Activated CD8-positive, alpha-beta memory T cell treated with anti-CD3 and anti-CD28 coated beads, Interleukin-2, amount 50 U/mL, for 48 hours (primary cell): ENCODE measurements around the gene CENPL.
"Not testable (repeated sequence)": the region's sequence is repeated elsewhere in the genome, so short reads cannot be mapped to it uniquely, and the experiment has no call there.

Experiments
- DNase-seq: peaks from one replicate; pipeline ENCODE4 v3.0.0-alpha.2; 2020

CENPL gene

DNA sequence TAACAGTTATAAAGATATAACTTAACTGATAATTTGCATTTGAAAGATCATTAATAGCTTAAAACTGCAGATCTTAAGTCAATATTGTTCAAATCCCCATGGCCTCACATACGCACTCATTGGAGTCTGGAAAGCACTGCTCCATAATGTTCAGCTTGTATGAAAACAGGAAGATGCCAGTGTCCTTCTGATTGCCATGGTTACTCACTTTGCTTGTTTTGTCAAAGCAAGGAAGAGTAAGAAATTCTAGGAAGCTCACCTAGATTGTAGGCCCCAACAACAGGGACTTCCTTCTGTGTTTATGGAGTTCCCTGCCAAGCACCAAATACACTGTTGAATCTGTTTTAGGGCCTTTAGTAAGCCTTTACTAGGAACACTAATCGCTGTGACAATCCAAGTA, 32.2 kb upstream of the CENPL start:
- no peak for DNase-seq

DNA sequence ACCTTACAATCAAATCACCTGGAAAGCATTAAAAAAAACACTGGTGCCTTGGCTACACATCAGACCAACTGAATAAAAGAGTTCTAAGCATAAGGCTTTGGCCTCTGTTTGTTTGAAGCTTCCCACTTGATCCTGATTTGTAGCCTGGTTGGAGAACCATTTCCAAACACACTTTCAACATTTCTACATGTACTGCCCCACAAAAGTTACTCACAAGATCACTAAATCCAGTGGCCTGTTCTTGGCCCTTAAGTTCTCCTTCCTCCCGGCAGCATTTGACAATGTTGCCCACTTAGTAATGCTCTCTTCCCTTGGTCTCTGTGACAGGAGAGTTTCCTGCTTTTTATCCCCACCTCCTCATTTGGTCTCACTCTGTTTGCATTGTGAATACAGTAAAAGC, 31.3 kb upstream of the CENPL start:
- DNase-seq, result no peak

DNA sequence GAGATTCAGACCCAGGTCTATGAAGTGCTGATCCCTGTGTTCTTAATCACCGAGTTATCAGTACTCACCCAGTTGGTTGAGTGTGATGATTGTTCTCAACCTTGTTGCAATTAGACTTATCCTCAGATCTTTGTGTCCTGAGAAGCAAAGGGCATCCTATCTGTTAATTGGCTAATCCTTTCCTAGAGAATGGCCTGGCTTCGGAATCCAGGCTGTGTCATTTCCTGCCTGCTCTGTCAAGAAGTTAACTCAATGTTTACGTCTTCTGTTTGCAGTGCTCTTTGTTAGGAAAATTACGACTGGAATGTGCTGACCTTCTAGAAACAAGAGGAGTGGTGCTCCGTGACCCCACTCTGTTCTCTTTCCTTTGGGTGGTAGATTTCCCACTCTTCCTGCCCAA, 28.4 kb upstream of the CENPL start:
- DNase-seq, result no peak

DNA sequence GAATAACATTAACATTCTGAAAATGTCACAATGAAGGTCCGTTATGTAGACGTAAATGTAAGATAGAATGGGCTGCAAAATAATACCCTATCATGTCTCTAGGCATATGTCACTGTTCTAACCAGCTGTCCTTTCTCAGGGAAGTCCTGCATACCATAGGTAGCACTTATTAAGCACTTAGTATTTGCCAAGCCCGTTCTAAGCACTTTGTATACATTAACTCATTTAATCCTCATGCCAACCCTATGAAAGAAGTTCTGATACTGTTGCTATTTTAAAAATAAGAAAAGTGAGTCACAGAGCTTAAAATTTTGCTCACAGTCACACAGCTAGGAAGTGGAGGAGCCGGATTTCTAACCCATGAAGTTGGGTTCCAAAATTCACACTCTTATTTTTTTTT, 27.4 kb upstream of the CENPL start:
- DNase-seq, result no peak

DNA sequence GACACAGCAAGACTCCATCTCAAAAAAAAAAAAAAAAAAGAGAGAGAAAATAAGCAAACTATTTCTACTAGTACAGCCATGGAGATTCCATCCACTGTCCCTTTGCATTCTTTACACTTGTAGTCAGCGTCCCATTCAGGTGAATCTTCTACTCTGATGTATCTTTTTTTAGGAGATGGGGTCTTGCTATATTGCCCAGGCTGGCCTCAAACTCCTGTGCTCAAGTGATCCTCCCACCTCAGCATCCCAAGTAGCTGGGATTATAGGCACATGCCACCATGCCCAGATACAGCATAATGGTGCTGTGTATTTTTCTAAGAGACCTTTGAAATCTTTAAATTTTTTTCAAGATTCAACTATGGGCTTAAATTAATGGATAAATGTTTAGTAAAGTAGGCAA, 8.1 kb upstream of the CENPL start:
- DNase-seq, result no peak

DNA sequence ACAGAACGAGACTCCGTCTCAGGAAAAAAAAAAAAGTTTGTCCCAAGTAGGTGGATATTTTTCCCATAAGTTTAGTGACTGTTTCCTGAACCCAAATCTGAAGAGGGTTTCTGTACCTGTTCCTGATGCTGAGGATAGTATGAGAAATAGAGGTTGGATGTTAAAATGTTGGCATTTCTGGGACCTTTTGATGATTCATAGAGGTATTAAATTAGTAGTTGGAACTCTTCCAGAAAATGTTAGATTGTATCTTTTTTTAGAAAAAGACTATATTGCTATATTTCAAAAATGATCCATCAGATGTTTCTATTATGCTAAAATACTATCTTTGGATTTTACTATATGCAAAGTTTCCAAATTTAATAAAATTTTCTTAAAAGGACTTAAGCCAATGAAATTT, 2.9 kb upstream of the CENPL start:
- no peak for DNase-seq

DNA sequence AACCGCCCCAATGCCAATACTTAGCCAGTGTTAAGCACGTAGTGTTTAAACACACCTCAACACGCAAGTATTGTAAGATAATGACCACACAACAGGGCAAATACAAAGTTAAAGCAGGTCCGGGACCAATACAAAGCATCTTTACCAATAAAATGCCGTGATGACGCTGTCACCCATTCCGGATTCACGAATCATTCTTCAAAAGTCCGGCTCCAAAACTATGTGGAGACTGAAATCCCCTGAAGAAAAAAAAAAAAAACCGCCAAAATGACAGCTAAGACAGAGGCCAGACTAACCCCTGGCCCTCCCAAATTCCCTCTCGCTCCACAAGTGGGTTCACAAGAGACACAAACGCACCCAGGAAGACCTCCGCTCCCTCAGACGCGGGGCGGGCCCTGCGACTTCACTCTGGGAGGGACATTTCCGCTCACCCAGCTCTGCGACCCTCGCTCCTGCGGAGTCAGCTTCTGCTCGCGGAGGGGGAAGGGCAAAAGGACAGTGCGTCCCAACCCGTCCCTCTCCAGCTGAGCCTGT, 835 bp downstream of the CENPL start:
- DNase-seq, result no peak

DNA sequence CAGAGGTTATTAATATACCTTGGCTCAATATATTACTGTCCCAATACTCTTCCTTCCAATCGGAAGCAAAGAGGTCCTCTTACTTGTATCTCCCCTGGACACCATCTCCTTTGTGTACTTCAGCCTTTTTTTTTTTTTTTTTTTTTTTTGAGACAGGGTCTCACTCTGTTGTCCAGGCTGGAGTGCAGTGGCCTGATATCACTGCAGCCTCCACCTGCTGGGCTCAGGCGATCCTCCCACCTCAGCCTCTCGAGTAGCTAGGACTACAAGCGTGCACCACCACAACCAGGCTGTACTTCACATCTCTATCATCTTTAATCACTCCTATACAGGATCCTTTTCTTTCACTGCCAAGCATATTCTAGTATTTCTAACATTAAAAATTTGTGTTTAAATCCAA, 3.0 kb downstream of the CENPL start:
- DNase-seq, result no peak

DNA sequence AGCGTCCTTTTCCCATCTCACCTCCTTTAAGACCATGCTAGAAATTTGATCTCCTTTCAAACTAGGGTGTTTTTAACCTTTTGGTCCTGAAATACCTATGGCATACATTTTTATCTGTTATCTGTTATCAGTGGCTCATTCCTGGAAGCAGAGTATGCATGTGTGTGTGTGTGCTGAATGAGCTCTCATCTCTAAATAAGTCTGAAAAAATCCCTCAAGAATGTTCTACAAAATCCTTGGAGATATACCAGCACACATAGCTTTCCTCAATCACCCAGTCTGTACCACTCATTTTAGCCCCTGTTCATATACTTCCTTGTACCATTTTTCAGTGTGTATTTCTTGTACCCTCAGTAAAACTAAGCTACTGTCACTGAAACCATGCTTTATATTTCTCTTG, 6.2 kb downstream of the CENPL start:
- DNase-seq, result no peak

DNA sequence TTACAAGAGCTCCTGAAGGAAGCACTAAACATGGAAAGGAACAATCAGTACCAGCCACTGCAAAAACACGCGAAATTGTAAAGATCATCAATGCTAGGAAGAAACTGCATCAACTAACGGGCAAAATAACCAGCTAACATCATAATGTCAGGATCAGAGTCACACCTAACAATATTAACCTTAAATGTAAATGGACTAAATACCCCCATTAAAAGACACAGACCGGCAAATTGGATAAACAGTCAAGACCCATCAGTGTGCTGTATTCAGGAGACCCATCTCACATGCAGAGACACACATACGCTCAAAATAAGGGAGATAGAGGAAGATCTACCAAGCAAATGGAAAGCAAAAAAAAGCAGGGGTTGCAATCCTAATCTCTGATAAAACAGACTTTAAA, 11.0 kb downstream of the CENPL start:
- not testable (repeated sequence) for DNase-seq

DNA sequence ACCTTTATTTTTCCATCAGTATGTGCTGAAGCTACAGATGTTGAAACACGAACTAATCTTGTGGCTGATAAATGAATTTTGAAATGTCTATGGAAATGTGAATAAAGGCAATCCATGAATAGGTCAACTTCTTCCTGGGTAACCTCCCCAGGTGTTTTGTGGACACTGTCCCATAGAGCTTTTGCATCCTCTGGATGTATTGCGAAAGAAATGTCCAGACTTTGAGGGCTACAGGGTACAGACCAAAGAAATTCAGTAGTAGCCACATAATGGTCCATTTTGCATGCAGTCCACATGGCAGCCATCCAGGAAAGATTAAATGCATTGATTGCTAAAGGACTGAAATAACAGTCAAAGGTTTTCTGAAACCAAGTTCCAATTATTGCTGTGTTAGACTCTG, 21.7 kb downstream of the CENPL start:
- DNase-seq, result no peak

DNA sequence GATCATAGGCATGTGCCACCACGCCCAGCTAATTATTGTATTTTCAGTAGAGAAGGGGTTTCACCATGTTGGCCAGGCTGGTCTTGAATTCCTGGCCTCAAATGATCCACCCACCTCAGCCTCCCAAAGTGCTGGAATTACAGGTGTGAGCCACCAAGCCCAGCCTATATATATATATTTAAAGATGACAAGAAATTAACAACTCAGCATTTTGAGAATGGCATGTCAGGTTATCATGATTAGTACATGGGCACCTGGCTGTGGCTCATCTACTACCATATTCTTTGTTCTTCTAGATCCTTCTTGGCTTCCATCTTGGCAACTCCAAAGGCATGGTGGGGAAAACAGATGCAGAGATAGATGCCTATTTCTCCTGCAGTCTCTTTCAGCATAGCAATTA, 24.7 kb downstream of the CENPL start:
- DNase-seq, result not testable (repeated sequence)

DNA sequence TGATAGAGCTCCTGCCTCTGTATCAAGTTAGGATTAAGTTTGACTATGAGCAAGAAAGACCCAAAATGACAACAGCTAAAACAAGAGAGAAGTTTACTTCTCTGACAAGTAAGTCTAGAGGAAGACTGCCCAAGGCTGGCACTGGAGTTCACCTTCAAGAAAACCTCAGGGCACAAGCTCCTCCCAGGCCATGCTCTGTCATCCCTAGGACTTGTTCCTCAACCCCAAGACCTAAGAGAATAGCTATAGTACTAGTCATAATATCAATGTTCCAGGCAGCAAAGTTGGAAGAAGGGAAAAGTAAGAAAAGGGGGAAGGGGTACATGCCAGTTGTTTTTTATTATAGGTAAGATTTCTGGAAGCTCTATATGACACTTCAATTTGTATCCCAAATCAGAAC, 26.6 kb downstream of the CENPL start:
- DNase-seq, result no peak

DNA sequence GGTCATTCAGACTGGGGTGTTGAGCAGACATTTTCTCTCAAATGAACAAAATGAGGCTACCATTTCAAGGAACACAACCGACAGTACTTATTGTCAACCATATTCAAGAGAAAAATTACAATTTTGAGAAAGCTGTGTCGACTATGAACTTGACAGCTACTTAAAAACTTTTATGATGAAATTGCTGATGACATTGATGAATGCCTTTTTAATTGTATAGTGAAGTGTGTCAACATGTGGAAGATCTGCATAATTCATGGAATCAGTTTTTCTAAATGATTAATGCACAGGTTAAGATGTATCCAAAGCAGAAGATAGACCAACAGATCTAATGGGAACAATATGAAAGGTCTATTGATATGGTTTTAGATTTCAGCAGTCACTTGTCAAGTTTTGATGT, 34.8 kb downstream of the CENPL start:
- no peak for DNase-seq

DNA sequence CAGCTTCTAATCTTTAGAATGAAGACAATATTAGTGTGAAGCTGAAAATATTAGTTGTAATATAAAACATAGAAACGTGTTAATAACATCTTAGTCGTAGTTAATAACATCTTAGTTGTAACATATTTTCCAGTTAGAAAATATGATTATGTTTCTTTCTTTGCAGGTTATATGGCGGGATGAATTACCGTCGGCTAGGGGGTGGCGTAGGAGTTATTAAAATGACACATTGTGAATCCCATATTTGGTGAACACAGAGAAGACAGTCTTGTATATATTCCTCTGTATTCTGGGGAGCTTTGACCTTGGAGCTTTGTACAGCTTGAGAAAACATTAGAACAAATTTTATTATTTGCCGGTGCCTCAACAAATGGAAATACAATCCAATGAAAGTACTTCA, 39.7 kb downstream of the CENPL start:
- DNase-seq, result no peak

DNA sequence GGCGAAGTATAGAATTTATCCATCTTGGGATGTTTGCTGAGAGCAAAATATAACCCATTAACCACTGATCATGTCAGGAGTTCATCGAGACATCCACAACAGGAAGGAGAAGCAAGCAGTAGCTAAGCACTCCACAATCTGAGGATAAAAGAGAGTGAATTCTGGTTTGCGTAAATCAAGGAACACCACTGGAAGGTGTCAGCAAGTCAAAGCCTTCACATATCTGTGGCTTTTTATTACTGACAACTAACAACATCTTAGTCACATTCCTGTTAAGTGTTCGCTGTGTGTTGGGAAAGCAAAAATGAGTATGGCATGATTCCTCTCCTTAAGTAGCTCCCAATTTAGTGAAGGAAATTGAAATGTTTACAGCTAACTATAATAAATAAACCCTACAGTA, 44.7 kb downstream of the CENPL start:
- no peak for DNase-seq

DNA sequence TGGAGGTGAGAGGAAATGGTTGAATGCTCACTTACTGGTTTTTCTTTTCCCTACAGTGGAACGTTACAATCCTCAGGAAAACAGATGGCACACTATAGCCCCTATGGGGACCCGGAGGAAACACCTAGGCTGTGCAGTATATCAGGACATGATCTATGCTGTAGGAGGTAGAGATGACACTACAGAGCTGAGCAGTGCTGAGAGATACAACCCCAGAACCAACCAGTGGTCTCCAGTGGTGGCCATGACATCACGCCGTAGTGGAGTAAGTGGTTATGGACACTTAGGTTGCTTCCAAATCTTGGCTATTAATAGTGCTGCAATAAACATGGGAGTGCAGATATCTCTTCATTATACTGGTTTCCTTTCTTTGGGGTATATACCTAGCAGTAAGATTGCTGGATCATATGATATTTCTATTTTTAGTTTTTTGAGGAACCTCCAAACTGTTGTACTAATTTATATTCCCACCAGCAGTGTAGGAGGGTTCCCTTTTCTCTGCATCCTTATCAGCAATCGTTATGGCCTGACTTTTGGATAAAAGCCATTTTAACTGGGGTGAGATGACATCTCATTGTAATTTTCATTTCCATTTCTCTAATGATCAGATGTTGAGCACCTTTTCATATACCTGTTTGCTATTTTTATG, 49.0 kb downstream of the CENPL start:
- no peak for DNase-seq

DNA sequence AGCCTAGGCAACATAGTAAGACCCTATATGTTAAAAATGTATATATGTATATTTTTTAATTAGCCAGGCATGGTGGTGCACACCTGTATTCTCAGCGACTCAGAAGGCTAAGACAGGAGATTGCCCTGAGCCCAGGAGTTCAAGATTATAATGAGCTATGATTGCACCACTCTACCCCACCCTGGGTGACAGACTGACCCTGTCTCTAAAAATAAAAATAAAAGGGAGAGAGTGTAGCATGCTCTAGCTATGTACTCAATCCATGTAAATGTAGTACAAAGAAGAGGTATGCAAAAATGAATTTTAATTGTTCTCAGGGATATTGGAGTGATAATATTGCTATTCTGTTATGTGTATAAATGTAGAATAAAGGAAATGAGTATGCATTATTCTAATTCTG, 53.1 kb downstream of the CENPL start:
- no peak for DNase-seq

DNA sequence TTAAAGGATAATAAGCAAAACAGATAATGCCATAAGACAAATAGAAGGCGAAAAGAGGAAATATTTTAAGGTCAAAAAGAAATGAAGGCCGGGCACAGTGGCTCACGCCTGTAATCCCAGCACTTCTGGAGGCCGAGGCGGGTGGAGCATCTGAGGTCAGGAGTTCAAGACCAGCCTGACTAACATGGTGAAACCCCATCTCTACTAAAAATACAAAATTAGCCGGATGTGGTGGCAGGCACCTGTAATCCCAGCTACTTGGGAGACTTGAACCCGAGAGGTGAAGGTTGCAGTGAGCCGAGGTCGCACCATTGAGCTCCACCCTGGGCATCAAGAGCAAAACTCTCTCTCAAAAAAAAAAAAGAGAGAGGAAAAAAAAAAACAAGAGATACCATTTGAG, 54.4 kb downstream of the CENPL start:
- DNase-seq, result not testable (repeated sequence)

DNA sequence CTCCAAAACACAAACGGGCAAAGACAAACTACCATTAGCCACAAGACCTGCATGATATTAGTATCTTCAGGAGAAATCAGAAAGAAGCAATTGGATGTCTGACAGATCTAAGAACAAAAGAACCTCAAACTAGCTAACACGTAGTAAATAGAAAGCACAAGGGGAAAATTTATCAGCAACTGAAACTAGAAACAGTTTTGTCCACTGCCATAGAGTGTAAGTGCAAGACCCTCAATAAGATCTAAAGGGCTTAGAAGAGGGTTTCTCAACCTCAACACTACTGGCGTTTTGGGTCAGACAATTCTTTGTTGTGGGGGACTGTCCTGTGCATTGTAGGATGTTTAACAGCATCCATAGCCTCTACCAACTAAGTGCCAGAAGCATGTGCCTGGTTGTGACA, 55.9 kb downstream of the CENPL start:
- DNase-seq, result no peak

DNA sequence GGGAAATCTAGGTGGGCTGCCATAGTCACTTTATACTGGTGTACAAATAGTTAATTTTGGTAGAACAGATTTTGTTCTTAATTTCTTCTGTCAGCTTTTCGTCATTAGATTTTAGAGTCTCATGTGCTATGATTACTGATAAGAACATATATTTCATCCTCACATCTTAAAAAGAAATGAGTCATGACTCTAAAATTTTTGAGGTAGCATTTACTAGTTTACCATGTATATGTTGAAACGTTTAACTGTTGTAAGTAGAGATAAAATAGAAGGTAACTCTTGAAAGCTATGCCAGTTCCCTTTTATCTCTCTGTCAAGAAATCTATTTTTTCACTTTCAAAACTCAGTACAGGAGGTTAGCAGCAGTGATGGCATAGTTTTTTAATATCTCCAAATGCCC, 56.5 kb downstream of the CENPL start:
- DNase-seq, result no peak

DNA sequence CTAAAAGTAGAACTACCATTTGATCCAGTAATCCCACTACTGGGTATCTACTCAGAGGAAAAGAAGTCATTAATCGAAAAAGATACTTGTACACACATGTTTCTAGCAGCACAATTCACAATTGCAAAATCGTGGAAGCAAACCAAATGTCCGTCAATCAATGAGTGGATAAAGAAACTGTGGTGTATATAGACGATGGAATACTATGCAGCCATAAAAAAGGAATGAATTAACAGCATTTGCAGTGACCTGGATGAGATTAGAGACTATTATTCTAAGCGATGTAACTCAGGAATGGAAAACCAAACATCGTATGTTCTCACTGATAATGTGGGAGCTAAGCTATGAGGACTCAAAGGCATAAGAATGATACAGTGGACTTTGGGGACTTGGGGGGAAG, 60.4 kb downstream of the CENPL start:
- DNase-seq, result not testable (repeated sequence)

DNA sequence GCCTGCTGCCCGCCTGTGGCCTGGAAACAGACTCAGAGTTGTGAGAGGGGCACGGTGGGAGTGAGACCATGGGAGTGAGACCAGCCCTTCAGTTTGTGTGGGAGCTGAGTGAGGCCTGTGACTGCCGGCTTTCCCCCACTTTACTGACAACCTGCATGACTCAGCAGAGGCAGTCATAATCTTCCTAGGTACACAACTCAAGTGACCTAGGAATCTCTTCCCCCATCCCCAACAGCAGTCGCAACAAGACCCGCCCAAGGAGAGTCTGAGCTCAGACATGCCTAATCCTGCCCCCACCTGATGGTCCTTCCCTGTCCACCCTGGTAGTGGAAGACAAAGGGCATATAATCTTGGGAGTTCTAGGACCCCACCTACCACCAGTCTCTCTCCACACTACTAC, 65.7 kb downstream of the CENPL start:
- DNase-seq, result no peak

DNA sequence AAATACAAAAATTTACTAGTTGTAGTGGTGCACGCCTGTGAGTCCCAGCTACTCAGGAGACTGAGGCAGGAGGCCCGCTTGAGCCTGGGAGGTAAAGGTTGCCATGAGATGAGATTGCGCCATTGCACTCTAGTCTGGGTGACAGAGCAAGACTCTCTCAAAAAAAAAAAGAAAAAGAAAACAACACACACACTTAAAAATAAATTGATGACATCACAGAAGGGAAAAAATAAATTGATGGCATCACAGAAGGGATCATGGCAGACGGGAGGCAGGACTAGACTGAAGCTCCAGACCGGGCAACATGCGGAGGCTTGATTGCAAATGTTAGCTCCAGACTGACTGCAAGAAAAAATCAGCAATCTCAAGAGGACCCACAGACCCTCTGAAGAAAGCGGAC, 66.6 kb downstream of the CENPL start:
- DNase-seq, result no peak

DNA sequence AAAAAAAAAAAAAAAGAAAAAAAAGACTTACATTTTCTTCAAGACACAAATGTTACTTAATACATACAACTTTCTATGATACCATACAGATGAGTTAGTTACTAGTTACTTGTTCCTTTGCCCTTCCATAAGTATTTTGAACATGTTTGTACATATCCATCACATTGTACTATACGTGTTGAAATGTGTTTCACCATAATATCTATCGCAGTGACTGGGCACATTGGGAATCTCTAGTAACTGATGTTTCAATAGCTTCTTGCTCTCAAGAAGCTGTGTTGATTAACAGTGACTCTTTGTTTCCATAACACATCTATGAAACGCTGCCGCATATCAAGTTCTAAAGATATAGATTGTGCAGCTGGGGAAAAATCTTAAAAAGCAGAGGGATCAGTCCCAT, 67.0 kb downstream of the CENPL start:
- no peak for DNase-seq

DNA sequence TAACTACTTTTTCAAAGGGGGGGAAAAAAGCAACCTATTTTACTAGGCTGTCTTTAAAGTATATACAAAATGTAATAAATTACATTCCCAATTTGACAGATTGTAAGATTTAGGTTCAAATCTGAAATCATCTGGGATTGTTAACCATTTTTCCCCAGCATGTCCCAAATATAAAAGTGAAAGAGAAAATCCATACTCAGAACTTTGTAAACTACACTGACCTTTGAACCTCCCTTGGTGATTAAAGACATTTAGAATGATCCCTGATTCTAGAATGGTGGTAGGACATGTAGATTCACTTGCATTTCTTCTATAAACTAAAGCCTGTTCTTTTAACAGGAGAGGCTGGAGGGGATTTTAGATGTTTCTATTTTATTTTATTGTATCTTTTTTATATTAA, 70.9 kb downstream of the CENPL start:
- no peak for DNase-seq
